Stomach (tissue), 4 donors: ENCODE results near the gene MMD2.

Source experiments
- EP300 ChIP-seq: sonication (generic); formaldehyde crosslinking; IDR thresholded peaks from one replicate; pipeline ENCODE4 v1.6.1; 2017; ENCODE audit warnings: antibody characterized with exemption
- POLR2A ChIP-seq, 4 donors: fragments of 450-650 bp; IDR thresholded peaks; one replicate each; pipeline ENCODE4 v1.6.1; 2016; ENCODE audit warnings: antibody characterized with exemption in 4 of 4, control low read depth in 2 of 4, mild to moderate bottlenecking in 1 of 4, moderate library complexity in 1 of 4
- POLR2AphosphoS5 ChIP-seq, 3 donors: sonication (generic); formaldehyde crosslinking; IDR thresholded peaks; one replicate each; pipeline ENCODE4 v1.6.1; 2016; ENCODE audit warnings: antibody characterized with exemption in 3 of 3
- TF ChIP-seq, protein P1 (sequence below), 7 experiments: fragments of 450-650 bp in 4 of 7; fragments of 200-600 bp in 3 of 7; sonication (generic) in 3 of 7; IDR thresholded peaks; one replicate each; pipeline ENCODE4 v1.5.1; 2016 to 2019; ENCODE audit warnings: antibody characterized with exemption in 7 of 7, control low read depth in 2 of 7, mild to moderate bottlenecking in 1 of 7

DNA sequence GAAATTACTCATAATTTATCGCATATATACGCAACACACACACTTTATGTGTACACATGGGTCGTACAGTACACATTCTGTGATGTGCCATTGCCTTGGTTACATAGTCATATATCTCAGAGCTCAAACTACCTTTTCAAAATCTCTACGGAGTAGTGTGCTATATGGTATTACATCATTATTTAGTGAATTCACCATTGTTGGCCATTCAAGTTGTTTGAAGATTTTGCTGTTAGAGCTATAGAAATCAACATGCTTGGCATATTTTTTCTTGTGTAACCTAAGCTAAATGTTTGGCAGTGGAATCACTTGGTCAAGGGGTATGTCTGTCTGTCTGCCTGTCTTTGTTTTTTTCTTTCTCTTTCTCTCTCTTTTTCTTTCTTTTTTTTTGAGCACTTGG lies 42.0 kb upstream of the MMD2 start:
- TF ChIP-seq EP300: no peak
- TF ChIP-seq POLR2A (IDR thresholded peaks at IDR 0.05): no peak
- TF ChIP-seq, protein P1, sequence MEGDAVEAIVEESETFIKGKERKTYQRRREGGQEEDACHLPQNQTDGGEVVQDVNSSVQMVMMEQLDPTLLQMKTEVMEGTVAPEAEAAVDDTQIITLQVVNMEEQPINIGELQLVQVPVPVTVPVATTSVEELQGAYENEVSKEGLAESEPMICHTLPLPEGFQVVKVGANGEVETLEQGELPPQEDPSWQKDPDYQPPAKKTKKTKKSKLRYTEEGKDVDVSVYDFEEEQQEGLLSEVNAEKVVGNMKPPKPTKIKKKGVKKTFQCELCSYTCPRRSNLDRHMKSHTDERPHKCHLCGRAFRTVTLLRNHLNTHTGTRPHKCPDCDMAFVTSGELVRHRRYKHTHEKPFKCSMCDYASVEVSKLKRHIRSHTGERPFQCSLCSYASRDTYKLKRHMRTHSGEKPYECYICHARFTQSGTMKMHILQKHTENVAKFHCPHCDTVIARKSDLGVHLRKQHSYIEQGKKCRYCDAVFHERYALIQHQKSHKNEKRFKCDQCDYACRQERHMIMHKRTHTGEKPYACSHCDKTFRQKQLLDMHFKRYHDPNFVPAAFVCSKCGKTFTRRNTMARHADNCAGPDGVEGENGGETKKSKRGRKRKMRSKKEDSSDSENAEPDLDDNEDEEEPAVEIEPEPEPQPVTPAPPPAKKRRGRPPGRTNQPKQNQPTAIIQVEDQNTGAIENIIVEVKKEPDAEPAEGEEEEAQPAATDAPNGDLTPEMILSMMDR (IDR thresholded peaks at IDR 0.05): no peak
- TF ChIP-seq POLR2AphosphoS5 (IDR thresholded peaks at IDR 0.05): no peak
